Measurements from ENCODE around the gene CREB1. TPM values are rescaled to one million over a fixed set of nuclear protein-coding genes. Genes with fewer than 3 reads are reported as not detected.
A peak's percentile ranks its signal among the peaks of the same experiment; 100 is the strongest.

CREB1 gene
- total RNA-seq, 4 donors from 2014 or later, result 33.9 to 44.3 (median 37.1) TPM

GRCh38 chr2:207531032-207531952 is 1.5 kb downstream of the CREB1 start:
- 3% methylated on average over 20 of the region's 20 CpGs for WGBS, 2 donors
- DNase-seq, result no peak
- Histone ChIP-seq H3K9me3 (no peaks in the 10 kb centered on the region), H3K4me3 (peak overlapping the region; percentile 58 to 80 (median 76)), H3K4me1 (peaks cover 34 to 56% (median 34%) of the 10 kb centered on the region in 3 donors), H3K27ac (peak overlapping the region; percentile 98 to 99 (median 99)), H3K27me3 (no peaks in the 10 kb centered on the region), H3K36me3 (no peaks in the 10 kb centered on the region)
- TF ChIP-seq POLR2A (IDR thresholded peaks at IDR 0.05), result no peak
- TF ChIP-seq CTCF (IDR thresholded peaks at IDR 0.05), result no peak
- intact Hi-C loops (cut with DNase I), result no loop called here

GRCh38 chr2:207532676-207533075 is 2.9 kb downstream of the CREB1 start:
- H3K27ac ChIP-seq, result peak overlapping the region in 2 of 4 donors; percentile 98 to 99

GRCh38 chr2:207533461-207534008 is 3.8 kb downstream of the CREB1 start:
- TF ChIP-seq CTCF (IDR thresholded peaks at IDR 0.05) (no peak), POLR2A (IDR thresholded peaks at IDR 0.05) (no peak)
- Histone ChIP-seq H3K27me3 (no peaks in the 10 kb centered on the region), H3K9me3 (no peaks in the 10 kb centered on the region), H3K4me1 (peaks cover 26 to 54% (median 31%) of the 10 kb centered on the region in 3 donors), H3K4me3 (no peak overlapping the region), H3K27ac (peak overlapping the region in 2 of 4 donors; percentile 98 to 99), H3K36me3 (no peaks in the 10 kb centered on the region)
- WGBS, 2 donors, result 50 to 59% methylated on average over 2 of the region's 2 CpGs
- intact Hi-C loops (cut with DNase I), result no loop called here
- DNase-seq, result no peak

More at GRCh38 chr2:207532676-207533075, 2.9 kb downstream of the CREB1 start:
- no peak for DNase-seq
- Histone ChIP-seq H3K4me3 (no peak overlapping the region), H3K4me1 (peaks cover 34 to 61% (median 34%) of the 10 kb centered on the region in 3 donors), H3K9me3 (no peaks in the 10 kb centered on the region), H3K27me3 (no peaks in the 10 kb centered on the region), H3K36me3 (no peaks in the 10 kb centered on the region)
- WGBS, 2 donors, result 80 to 84% methylated on average over 5 to 9 of the region's 9 CpGs
- TF ChIP-seq CTCF (IDR thresholded peaks at IDR 0.05) (no peak), POLR2A (IDR thresholded peaks at IDR 0.05) (no peak)
- intact Hi-C loops (cut with DNase I), result no loop called here

- DNase-seq, result no peak
- Histone ChIP-seq H3K9me3 (no peaks in the 10 kb centered on the region), H3K27me3 (no peaks in the 10 kb centered on the region), H3K4me3 (no peak overlapping the region), H3K27ac (peak overlapping the region in 2 of 4 donors; percentile 98 to 99), H3K4me1 (peaks cover 24 to 49% (median 27%) of the 10 kb centered on the region in 3 donors), H3K36me3 (no peaks in the 10 kb centered on the region)
- WGBS, 2 donors, result 76 to 81% methylated on average over 3 of the region's 3 CpGs
- intact Hi-C loops (cut with DNase I), result no loop called here
- no peak for TF ChIP-seq CTCF (IDR thresholded peaks at IDR 0.05)
- TF ChIP-seq POLR2A (IDR thresholded peaks at IDR 0.05), result no peak
Measured at GRCh38 chr2:207534417-207534816, 4.7 kb downstream of the CREB1 start.

GRCh38 chr2:207539470-207539869 is 9.7 kb downstream of the CREB1 start:
- Histone ChIP-seq H3K4me1 (peaks cover 0 to 14% (median 3%) of the 10 kb centered on the region in 3 donors), H3K4me3 (no peak overlapping the region), H3K27ac (no peak overlapping the region), H3K36me3 (no peaks in the 10 kb centered on the region), H3K27me3 (no peaks in the 10 kb centered on the region), H3K9me3 (no peaks in the 10 kb centered on the region)
- 86 to 89% methylated on average over 2 of the region's 2 CpGs for WGBS, 2 donors
- no peak for TF ChIP-seq CTCF (IDR thresholded peaks at IDR 0.05)
- TF ChIP-seq POLR2A (IDR thresholded peaks at IDR 0.05), result no peak
- DNase-seq, result no peak
- intact Hi-C loops (cut with DNase I), result no loop called here
